ENCODE results near the gene ZNF814.
"Not testable (repeated sequence)": the region's sequence is repeated elsewhere in the genome, so short reads cannot be mapped to it uniquely, and the experiment has no call there.

The ZNF814 gene

GRCh38 chr19:57854117-57854516, 34.7 kb downstream of the ZNF814 start:
- DNase-seq = not testable (repeated sequence)

DNA sequence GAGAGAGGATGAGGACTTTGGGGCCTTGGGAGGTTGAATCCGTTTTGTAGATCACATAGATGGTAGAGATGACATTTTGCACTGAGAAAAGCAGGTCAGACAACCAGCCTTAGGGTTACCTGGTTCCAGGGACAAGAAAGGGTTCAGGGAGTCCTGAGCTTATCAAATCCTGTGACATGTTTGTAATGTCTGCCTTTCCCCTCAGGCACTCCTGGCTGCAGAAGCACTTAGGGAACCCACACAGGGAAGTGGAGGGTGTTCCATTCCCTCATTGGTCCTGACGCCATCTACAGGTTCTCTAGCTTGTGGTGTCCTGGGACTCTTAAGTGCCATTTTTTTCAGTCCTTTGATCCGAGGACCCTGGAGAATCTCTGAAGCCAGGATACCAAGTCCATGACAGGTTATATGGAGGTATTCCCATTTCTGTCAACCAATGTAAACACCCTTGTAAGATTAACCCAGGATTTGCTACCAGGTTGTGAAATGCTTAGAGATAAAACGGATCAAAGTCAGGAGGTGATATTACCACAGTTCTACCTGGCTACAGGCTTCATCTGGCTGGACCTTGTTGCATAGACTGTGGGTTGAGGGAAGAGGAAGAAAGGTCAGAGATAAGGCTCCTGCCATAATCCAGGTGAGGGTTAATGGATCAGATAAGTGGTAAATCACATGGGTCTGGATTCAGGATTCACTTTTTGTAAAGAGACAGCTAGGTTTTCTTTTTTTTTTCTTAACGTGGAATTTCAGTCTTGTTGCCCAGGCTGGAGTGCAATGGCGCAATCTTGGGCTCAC, 36.8 kb downstream of the ZNF814 start:
- DNase-seq = not testable (repeated sequence)

DNA sequence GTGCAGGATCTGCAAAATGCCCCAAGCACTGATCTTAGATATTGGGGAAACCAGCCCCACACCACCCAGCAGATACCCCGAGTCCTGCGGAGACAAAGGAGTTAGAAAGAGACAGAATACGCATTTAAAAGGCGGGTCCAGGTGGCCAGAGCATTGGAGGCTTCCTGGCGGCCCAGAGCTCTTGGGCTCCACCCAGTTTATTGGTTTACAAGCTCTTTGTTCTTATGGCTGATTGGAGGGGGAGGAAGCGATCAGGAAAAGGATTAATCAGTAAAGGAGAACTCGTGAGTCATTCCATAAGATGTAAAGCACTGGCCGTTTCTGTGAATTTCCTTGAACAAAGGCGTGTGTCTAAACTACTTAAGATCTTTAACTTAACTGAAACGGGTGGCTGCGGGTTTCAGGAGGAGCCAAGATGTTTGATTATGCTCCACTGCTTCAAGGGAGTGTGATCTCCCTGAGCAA, 38.3 kb downstream of the ZNF814 start:
- no peak for DNase-seq

DNA sequence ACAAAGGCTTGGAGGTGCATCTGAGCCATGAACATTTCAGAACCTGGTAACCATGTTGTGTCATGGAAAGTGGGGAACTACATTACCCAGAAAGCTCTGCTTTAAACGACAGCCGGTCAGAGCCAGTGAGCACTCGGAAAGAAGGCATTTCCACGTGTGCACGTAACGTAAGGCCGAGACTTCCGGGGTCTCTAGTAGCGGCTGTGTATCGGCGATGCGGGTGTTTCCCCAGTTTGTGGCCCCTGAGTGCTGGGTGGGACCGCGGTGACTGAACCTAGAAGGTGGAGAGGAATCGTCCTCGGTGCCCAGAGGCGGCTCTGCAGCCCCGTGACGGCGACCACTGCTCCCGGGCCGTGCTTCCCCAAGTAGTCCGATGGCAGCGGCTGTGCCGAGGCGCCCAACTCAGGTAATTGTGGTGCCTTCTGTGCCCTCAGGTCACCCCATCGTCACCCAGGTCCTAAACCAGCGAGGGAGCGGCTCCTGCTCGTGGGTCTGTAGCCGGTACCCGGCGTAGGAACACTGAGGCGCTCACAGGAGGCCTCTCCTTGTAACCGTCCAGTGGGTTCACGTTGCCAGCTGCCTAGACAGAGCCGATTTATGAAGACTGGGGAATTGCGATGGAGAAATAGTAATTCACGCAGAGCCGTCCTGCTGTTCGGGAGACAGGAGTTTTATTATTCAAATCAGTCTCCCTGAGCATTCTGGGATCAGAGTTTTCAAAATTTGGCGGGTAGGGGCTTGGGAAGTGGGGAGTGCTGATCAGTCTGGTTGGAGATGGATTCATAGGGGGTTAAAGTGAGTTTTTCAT, 39.0 kb downstream of the ZNF814 start, which contains the start of gene ZNF587:
Gene ZNF587 (plus strand): TSS at position 194 of the 808 bp plus-strand sequence. CDS start 180 bp downstream, at position 374.
- not testable (repeated sequence) for DNase-seq

DNA sequence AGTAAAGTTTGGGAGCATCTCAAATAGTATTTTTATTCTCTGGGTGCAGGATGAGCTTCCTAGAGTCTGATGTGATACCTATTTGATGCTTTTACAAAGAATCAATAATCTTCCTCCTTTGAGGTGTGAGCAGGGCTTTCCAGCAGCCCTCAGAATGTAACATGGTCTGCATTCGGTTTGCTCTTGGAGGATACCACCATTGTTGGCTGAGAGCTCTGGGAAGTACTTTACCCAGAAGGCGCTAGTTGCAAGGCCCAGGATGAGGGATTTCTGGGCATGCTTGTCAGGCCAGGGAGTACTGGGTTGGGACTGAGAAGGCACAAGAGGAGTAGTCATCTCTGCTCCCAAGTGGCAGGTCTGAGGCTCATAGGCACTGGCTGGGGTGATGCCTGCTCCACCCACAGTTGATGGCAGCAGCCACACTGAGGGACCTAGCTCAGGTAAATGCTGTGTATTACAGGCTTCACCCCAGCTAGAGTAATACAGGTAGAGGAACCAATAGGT, 39.6 kb downstream of the ZNF814 start:
- not testable (repeated sequence) for DNase-seq

- not testable (repeated sequence) for DNase-seq
Observed at GRCh38 chr19:57847164-57847563, 41.7 kb downstream of the ZNF814 start.

- no peak for DNase-seq
Observed at GRCh38 chr19:57841122-57841763, 47.6 kb downstream of the ZNF814 start.

- not testable (repeated sequence) for DNase-seq
Observed at GRCh38 chr19:57838622-57839191, 50.1 kb downstream of the ZNF814 start.

DNA sequence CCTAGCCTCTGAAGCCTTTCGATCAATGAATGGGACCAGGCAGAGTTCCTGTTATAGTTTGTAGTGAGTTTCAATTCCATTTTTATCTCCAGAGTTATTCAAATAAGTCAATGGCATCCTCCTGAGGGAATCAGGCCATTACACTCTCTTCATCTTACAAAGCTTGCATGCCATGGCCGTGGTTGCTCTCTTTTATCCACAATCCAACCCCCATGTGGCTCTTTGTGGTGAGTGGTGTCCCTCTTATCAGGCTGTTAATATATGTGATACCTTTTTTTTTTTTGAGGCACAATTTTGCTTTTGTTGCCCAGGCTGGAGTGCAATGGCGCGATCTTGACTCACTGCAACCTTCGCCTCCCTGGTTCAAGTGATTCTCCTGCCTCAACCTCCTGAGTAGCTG, 51.8 kb downstream of the ZNF814 start:
- not testable (repeated sequence) for DNase-seq

DNA sequence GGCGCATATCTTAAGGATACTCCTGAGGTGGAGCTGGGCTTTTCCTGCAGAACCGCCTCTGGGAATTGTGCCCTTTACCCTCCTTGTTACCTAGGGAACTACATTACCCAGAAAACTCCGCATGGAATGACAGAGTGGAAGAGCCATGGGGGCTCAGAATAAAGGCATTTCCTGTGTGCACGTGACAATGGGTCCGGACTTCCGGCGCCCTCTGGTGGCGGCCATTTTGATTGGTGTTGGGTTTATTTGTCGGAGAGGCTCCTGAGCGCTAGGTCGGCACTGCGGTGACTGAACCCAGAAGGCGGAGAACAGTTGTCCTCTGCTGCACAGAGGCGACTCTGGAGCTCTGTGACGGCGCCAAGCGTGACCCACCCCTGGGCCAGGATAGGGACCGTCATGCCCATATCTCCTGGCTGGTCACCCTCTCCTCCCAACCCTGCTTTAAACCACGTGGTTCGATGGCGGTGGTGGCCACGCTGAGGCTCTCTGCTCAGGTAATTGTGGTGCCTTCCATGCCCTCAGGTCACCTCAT, 58.7 kb downstream of the ZNF814 start, which contains the start of gene ZNF587B:
Gene ZNF587B (plus strand): TSS at position 229 of the 532 bp plus-strand sequence. CDS start 230 bp downstream, at position 459.
- DNase-seq = no peak

DNA sequence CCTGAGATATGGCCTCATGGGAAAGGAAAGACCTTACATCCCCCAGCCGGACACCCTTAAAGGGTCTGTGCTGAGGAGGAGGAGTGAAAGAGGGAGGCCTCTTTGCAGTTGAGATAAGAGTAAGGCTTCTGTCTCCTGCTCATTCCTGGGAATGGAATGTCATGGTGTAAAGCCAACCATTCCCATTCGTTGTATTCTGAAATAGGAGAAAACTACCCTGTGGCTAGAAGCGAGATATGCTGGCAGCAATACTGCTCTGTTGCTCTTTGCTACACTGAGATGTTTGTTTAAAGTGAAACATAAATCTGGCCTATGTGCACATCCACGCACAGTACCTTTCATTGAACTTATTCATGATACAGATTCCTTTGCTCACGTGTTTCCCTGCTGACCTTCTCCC, 59.5 kb downstream of the ZNF814 start:
- DNase-seq = no peak

DNA sequence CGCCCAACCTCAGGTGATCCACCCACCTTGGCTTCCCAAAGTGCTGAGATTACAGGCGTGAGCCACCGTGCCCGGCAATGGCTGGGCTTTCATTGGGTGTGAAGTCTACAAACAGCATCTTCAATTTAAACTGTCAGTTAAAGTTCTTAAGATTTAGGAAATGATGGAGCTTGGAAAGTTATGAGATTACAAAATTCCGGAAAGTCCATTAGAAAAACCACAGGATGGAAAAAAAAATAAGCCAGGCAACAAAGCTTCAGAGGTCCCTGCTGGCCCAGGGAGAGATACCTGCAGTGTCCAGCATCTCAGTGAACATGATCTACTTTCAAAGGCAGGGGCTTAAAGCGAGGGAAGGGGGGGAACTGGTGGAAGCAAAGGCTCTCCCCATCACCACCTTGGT, 63.3 kb downstream of the ZNF814 start:
- DNase-seq = no peak

GRCh38 chr19:57823608-57824007, 65.2 kb downstream of the ZNF814 start:
- DNase-seq = not testable (repeated sequence)

GRCh38 chr19:57823155-57823554, 65.7 kb downstream of the ZNF814 start:
- DNase-seq = not testable (repeated sequence)

DNA sequence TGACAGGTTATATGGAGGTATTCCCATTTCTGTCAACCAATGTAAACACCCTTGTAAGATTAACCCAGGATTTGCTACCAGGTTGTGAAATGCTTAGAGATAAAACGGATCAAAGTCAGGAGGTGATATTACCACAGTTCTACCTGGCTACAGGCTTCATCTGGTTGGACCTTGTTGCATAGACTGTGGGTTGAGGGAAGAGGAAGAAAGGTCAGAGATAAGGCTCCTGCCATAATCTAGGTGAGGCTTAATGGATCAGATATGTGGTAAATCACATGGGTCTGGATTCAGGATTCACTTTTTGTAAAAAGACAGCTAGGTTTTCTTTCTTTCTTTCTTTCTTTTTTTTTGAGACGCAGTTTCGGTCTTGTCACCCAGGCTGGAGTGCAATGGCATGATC, 67.3 kb downstream of the ZNF814 start:
- DNase-seq = not testable (repeated sequence)

- not testable (repeated sequence) for DNase-seq
Observed at GRCh38 chr19:57821095-57821494, 67.7 kb downstream of the ZNF814 start.

GRCh38 chr19:57820599-57820998, 68.2 kb downstream of the ZNF814 start:
- no peak for DNase-seq

GRCh38 chr19:57819475-57820148, 69.2 kb downstream of the ZNF814 start:
- no peak for DNase-seq

- DNase-seq = no peak
Observed at GRCh38 chr19:57818378-57818777, 70.5 kb downstream of the ZNF814 start.

DNA sequence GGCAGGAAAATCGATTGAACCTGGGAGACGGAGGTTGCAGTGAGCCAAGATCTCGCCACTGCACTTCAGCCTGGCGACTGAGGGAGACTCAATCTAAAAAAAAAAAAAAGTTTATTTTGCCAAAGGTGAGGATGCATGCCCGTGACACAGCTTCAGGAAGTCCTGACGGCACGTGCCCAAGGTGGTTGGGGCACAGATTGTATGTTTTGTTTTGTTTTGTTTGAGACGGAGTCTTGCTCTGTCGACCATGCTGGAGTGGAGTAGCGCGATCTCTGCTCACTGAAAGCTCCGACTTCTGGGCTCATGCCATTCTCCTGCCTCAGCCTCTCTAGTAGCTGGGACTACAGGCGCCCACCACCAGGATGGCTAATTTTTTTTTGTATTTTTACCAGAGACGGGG, 70.9 kb downstream of the ZNF814 start:
- no peak for DNase-seq

- DNase-seq = no peak
Observed at GRCh38 chr19:57816652-57817051, 72.2 kb downstream of the ZNF814 start.

All from GOT3 (cell line).